SU-DHL-6 (cell line): Measurements from ENCODE around the gene GCNA.
"Not testable (repeated sequence)": the region's sequence is repeated elsewhere in the genome, so short reads cannot be mapped to it uniquely, and the experiment has no call there.

Source experiments
- H2AFZ ChIP-seq: fragments of 200-600 bp; sonication (generic); 2 replicates; pipeline ENCODE4 v1.6.1; 2014; ENCODE audit warnings: low read depth, mild to moderate bottlenecking, moderate library complexity, mixed read lengths, antibody characterized with exemption, low read length; ENCODE audit not compliant: severe bottlenecking
- H3F3A ChIP-seq: fragments of 200-600 bp; shearing (Covaris generic); 2 replicates; pipeline ENCODE4 v1.6.0; 2016; ENCODE audit warnings: antibody characterized with exemption, mild to moderate bottlenecking; ENCODE audit not compliant: insufficient read depth
- H3K27ac ChIP-seq: fragments of 200-600 bp; sonication (generic); 2 replicates; pipeline ENCODE4 v1.5.1; 2016; ENCODE audit warnings: low read depth, mild to moderate bottlenecking, low read length, moderate library complexity, mixed read lengths
- H3K27me3 ChIP-seq: fragments of 200-600 bp; sonication (generic), shearing (Covaris generic); 2 replicates; pipeline ENCODE4 v1.6.0; 2014; ENCODE audit warnings: mild to moderate bottlenecking, low read length
- H3K36me3 ChIP-seq: fragments of 200-600 bp; sonication (generic); 2 replicates; pipeline ENCODE4 v1.6.1; 2014; ENCODE audit warnings: mild to moderate bottlenecking, low read length, mixed read lengths
- H3K4me2 ChIP-seq: fragments of 300-600, 200-600 bp; shearing (Covaris generic), sonication (generic); 2 replicates; pipeline ENCODE4 v1.6.0; 2014; ENCODE audit warnings: low read length, low read depth, mild to moderate bottlenecking; ENCODE audit not compliant: poor library complexity, severe bottlenecking
- H3K4me3 ChIP-seq: fragments of 200-600 bp; sonication (generic); 2 replicates; pipeline ENCODE4 v1.5.1; 2014; ENCODE audit warnings: antibody characterized with exemption, low read length, mild to moderate bottlenecking, mixed read lengths; ENCODE audit not compliant: insufficient read depth, poor library complexity, severe bottlenecking
- H3K79me2 ChIP-seq: fragments of 200-600 bp; sonication (generic); 2 replicates; pipeline ENCODE4 v1.6.1; 2014; ENCODE audit warnings: mild to moderate bottlenecking, low read length, moderate library complexity; ENCODE audit not compliant: insufficient read depth
- H3K9ac ChIP-seq: fragments of 200-600 bp; sonication (generic); 2 replicates; pipeline ENCODE4 v1.7.0; 2014; ENCODE audit warnings: mild to moderate bottlenecking, low read length
- H3K9me2 ChIP-seq: fragments of 200-600 bp; sonication (generic); replicated peaks from 2 replicates; pipeline ENCODE4 v1.6.1; 2014; ENCODE audit warnings: low read length; ENCODE audit not compliant: insufficient read depth
- H3K9me3 ChIP-seq: fragments of 200-600 bp; sonication (generic); 2 replicates; pipeline ENCODE4 v1.6.1; 2014; ENCODE audit warnings: low read length, mixed read lengths; ENCODE audit not compliant: insufficient read depth
- H4K20me1 ChIP-seq: fragments of 200-600 bp; sonication (generic); 2 replicates; pipeline ENCODE4 v1.6.1; 2014; ENCODE audit warnings: low read depth, mild to moderate bottlenecking, antibody characterized with exemption, low read length, moderate library complexity, mixed read lengths
- CTCF ChIP-seq: fragments of 200-600 bp; sonication (generic); IDR thresholded peaks from one replicate; pipeline ENCODE4 v1.5.1; 2017; ENCODE audit warnings: antibody characterized with exemption, mild to moderate bottlenecking, low read length, moderate library complexity; ENCODE audit not compliant: insufficient read depth, poor library complexity, severe bottlenecking
- EZH2phosphoT487 ChIP-seq: fragments of 200-600 bp; sonication (generic), shearing (Covaris generic); conservative IDR thresholded peaks from 2 replicates; pipeline ENCODE4 v1.6.1; 2018; ENCODE audit warnings: mild to moderate bottlenecking, antibody characterized with exemption, low read length, moderate library complexity, mixed read lengths

GCNA gene

GRCh38 chrX:71565474-71566041 lies 12.7 kb upstream of the GCNA start:
- H3K4me2 ChIP-seq, result no peak overlapping the region
- H3K27ac ChIP-seq, result no peak overlapping the region
- H3K27me3 ChIP-seq, result no peaks in the 10 kb centered on the region
- no peaks in the 10 kb centered on the region for H3K9me2 ChIP-seq
- no peaks in the 10 kb centered on the region for H3K9me3 ChIP-seq
- no peaks in the 10 kb centered on the region for H4K20me1 ChIP-seq
- no peaks in the 10 kb centered on the region for H3K79me2 ChIP-seq
- peaks cover 27% of the 10 kb centered on the region for H3K36me3 ChIP-seq
- no peaks in the 10 kb centered on the region for H3F3A ChIP-seq
- H2AFZ ChIP-seq, result no peak overlapping the region
- TF ChIP-seq CTCF (no peak), EZH2phosphoT487 (no peak)
- no peak overlapping the region for H3K9ac ChIP-seq
- H3K4me3 ChIP-seq, result no peak overlapping the region

- not testable (repeated sequence) for H3K4me2 ChIP-seq, H3K27ac ChIP-seq, H3K9me2 ChIP-seq, H3K9ac ChIP-seq, H3K79me2 ChIP-seq, H3K27me3 ChIP-seq, H3K9me3 ChIP-seq, H4K20me1 ChIP-seq, H3F3A ChIP-seq, H3K4me3 ChIP-seq, H2AFZ ChIP-seq
- H3K36me3 ChIP-seq, result peaks cover 21% of the 10 kb centered on the region; the same call in 1 of the 2 replicates
These were observed 6.8 kb upstream of the GCNA start for GRCh38 chrX:71571390-71571789.

- Histone ChIP-seq H4K20me1 (no peaks in the 10 kb centered on the region), H3K9me3 (no peaks in the 10 kb centered on the region)
These were observed 4.6 kb upstream of the GCNA start for GRCh38 chrX:71573590-71573989.

More at GRCh38 chrX:71573590-71573989, 4.6 kb upstream of the GCNA start:
- Histone ChIP-seq H3K79me2 (no peaks in the 10 kb centered on the region), H3K9ac (no peak overlapping the region), H3K4me3 (no peak overlapping the region), H3K9me2 (no peaks in the 10 kb centered on the region), H3F3A (no peaks in the 10 kb centered on the region), H2AFZ (no peak overlapping the region), H3K27me3 (no peaks in the 10 kb centered on the region), H3K27ac (no peak overlapping the region), H3K4me2 (no peak overlapping the region), H3K36me3 (peaks cover 11% of the 10 kb centered on the region; the same call in 1 of the 2 replicates)
- TF ChIP-seq EZH2phosphoT487 (no peak), CTCF (no peak)
